ENCODE data around the gene SDC4. TPM values are rescaled to one million over a fixed set of nuclear protein-coding genes. Genes with fewer than 3 reads are reported as not detected.

Gene SDC4
- total and polyA plus RNA-seq, 10 donors: 10.4 to 56.1 (median 29.6) TPM

- intact Hi-C loops (cut with DNase I; ENCODE audit: low total_unique reads): no loop called here
- no peaks in the 10 kb centered on the region for H3K9me3 ChIP-seq
- peaks cover 0 to 33% (median 29%) of the 10 kb centered on the region in 6 donors for H3K36me3 ChIP-seq
- H3K27me3 ChIP-seq (replicated peaks in 1 of 7): no peaks in the 10 kb centered on the region
- H3K27ac ChIP-seq: peak within 1 kb of the TSS; percentile 93 to 98 (median 96)
- WGBS, 5 donors: 0 to 1% (median 0%) methylated on average over 33 to 55 of the region's 55 CpGs
- H3K4me3 ChIP-seq: peak within 1 kb of the TSS; percentile 58 to 93 (median 80)
- TF ChIP-seq CTCF (IDR thresholded peaks at IDR 0.05 in 8 of 11, conservative IDR thresholded peaks at IDR 0.05 in 3 of 11) (peak; percentile 86 to 99 (median 91)), POLR2AphosphoS5 (IDR thresholded peaks at IDR 0.05) (peak; percentile 97 to 99 (median 99)), POLR2A (IDR thresholded peaks at IDR 0.05) (peak; percentile 50 to 84 (median 51))
- peak; percentile 99 for DNase-seq
- peaks cover 23 to 95% (median 74%) of the 10 kb centered on the region in 6 donors for H3K4me1 ChIP-seq
Observed at GRCh38 chr20:45362804-45363610, 14.8 kb upstream of the SDC4 start, which contains the start of gene SYS1. Gene SYS1, plus strand, starts transcription at chr20:45363156. Its CDS starts 376 bp downstream, at chr20:45363532.

GRCh38 chr20:45361793-45362192 lies 13.6 kb upstream of the SDC4 start:
- Histone ChIP-seq H3K36me3 (peaks cover 0 to 21% (median 17%) of the 10 kb centered on the region in 6 donors), H3K27ac (peak overlapping the region in 4 of 8 donors; percentile 93 to 96 (median 94)), H3K27me3 (replicated peaks in 1 of 7) (no peaks in the 10 kb centered on the region), H3K4me1 (peaks cover 14 to 95% (median 71%) of the 10 kb centered on the region in 6 donors), H3K9me3 (no peaks in the 10 kb centered on the region), H3K4me3 (peak overlapping the region in 1 of 8 donors; percentile 81)
- intact Hi-C loops (cut with DNase I; ENCODE audit: low total_unique reads): no loop called here
- no peak for DNase-seq
- 46 to 69% (median 55%) methylated on average over 6 of the region's 6 CpGs for WGBS, 5 donors
- no peak for TF ChIP-seq POLR2AphosphoS5 (IDR thresholded peaks at IDR 0.05)
- no peak for TF ChIP-seq POLR2A (IDR thresholded peaks at IDR 0.05)
- no peak for TF ChIP-seq CTCF (IDR thresholded peaks at IDR 0.05 in 8 of 11, conservative IDR thresholded peaks at IDR 0.05 in 3 of 11)

- no peak for TF ChIP-seq POLR2AphosphoS5 (IDR thresholded peaks at IDR 0.05)
- no peak for TF ChIP-seq CTCF (IDR thresholded peaks at IDR 0.05 in 8 of 11, conservative IDR thresholded peaks at IDR 0.05 in 3 of 11)
- Histone ChIP-seq H3K36me3 (no peaks in the 10 kb centered on the region), H3K9me3 (no peaks in the 10 kb centered on the region), H3K4me1 (peaks cover 12 to 72% (median 54%) of the 10 kb centered on the region in 6 donors), H3K4me3 (no peak overlapping the region), H3K27me3 (replicated peaks in 1 of 7) (no peaks in the 10 kb centered on the region), H3K27ac (peak overlapping the region; percentile 43 to 96 (median 74))
- intact Hi-C loops (cut with DNase I; ENCODE audit: low total_unique reads): no loop called here
- DNase-seq: no peak
- 68 to 77% (median 72%) methylated on average over 9 of the region's 9 CpGs for WGBS, 5 donors
Observed at GRCh38 chr20:45359406-45360148, 11.4 kb upstream of the SDC4 start.

- H3K27me3 ChIP-seq (replicated peaks in 1 of 7): no peaks in the 10 kb centered on the region
- 58 to 80% (median 71%) methylated on average over 6 to 7 of the region's 7 CpGs for WGBS, 5 donors
- H3K9me3 ChIP-seq: no peaks in the 10 kb centered on the region
- H3K4me3 ChIP-seq: no peak overlapping the region
- TF ChIP-seq POLR2A (IDR thresholded peaks at IDR 0.05) (no peak), POLR2AphosphoS5 (IDR thresholded peaks at IDR 0.05) (peak in 2 of 3 donors; percentile 32 to 82)
- no peaks in the 10 kb centered on the region for H3K36me3 ChIP-seq
- H3K4me1 ChIP-seq: peaks cover 9 to 68% (median 51%) of the 10 kb centered on the region in 6 donors
- intact Hi-C loops (cut with DNase I; ENCODE audit: low total_unique reads): no loop called here
- DNase-seq: no peak
- peak overlapping the region in 7 of 8 donors; percentile 60 to 96 (median 81) for H3K27ac ChIP-seq
Observed at GRCh38 chr20:45359069-45359405, 10.8 kb upstream of the SDC4 start.

All from spleen (tissue), 11 donors.